H9 (cell line): ENCODE data around the gene RNF113B. TPM values are rescaled to one million over a fixed set of nuclear protein-coding genes. Genes with fewer than 3 reads are reported as not detected.

Source experiments
- DNase-seq: peaks from one replicate; pipeline ENCODE4 v3.0.0-alpha.2; 2017
- H2AFZ ChIP-seq: one replicate; pipeline ENCODE4 v1.6.1; 2013; ENCODE audit warnings: mild to moderate bottlenecking, low read length, control low read depth, moderate library complexity
- H2AK5ac ChIP-seq: 2 replicates; pipeline ENCODE4 v1.6.1; 2013; ENCODE audit warnings: low read length, control low read depth, mixed read lengths; ENCODE audit not compliant: insufficient read length
- H2BK120ac ChIP-seq: one replicate; pipeline ENCODE4 v1.6.1; 2013; ENCODE audit warnings: low read depth, mild to moderate bottlenecking, low read length, control low read depth, inconsistent platforms; ENCODE audit not compliant: poor library complexity, severe bottlenecking
- H2BK12ac ChIP-seq: 2 replicates; pipeline ENCODE4 v1.6.1; 2013; ENCODE audit warnings: low read length, control low read depth, mixed read lengths, low read depth; ENCODE audit not compliant: insufficient read length
- H2BK15ac ChIP-seq: 2 replicates; pipeline ENCODE4 v1.6.1; 2013; ENCODE audit warnings: low read depth, low read length, control low read depth
- H2BK20ac ChIP-seq: one replicate; pipeline ENCODE4 v1.6.1; 2013; ENCODE audit warnings: low read depth, mild to moderate bottlenecking, low read length, control low read depth, inconsistent platforms; ENCODE audit not compliant: poor library complexity, severe bottlenecking
- H2BK5ac ChIP-seq: 2 replicates; pipeline ENCODE4 v1.6.1; 2013; ENCODE audit warnings: low read length, control low read depth, mixed read lengths; ENCODE audit not compliant: insufficient read length
- H3K14ac ChIP-seq: 2 replicates; pipeline ENCODE4 v1.6.1; 2013; ENCODE audit warnings: low read length, control low read depth; ENCODE audit not compliant: insufficient read depth
- H3K18ac ChIP-seq: 2 replicates; pipeline ENCODE4 v1.6.1; 2013; ENCODE audit warnings: low read depth, mild to moderate bottlenecking, mixed read lengths, low read length, control low read depth; ENCODE audit not compliant: insufficient read length
- H3K23ac ChIP-seq: 2 replicates; pipeline ENCODE4 v1.6.1; 2013; ENCODE audit warnings: low read length, control low read depth, mixed read lengths, low read depth; ENCODE audit not compliant: insufficient read length
- H3K23me2 ChIP-seq: 2 replicates; pipeline ENCODE4 v1.6.1; 2013; ENCODE audit warnings: low read depth, mild to moderate bottlenecking, mixed read lengths, low read length, control low read depth; ENCODE audit not compliant: insufficient read length, poor library complexity, severe bottlenecking
- H3K27ac ChIP-seq: 2 replicates; pipeline ENCODE4 v1.5.1; 2013; ENCODE audit warnings: low read length, control low read depth, mixed read lengths, low read depth; ENCODE audit not compliant: insufficient read length
- H3K27me3 ChIP-seq: 2 replicates; pipeline ENCODE4 v1.6.1; 2013; ENCODE audit warnings: low read length, control low read depth, inconsistent platforms; ENCODE audit not compliant: insufficient read depth
- H3K4ac ChIP-seq: 2 replicates; pipeline ENCODE4 v1.6.1; 2013; ENCODE audit warnings: low read depth, mild to moderate bottlenecking, control low read depth, inconsistent platforms, low read length, moderate library complexity
- H3K4me1 ChIP-seq: 2 replicates; pipeline ENCODE4 v1.6.1; 2013; ENCODE audit warnings: low read length, control low read depth, inconsistent platforms; ENCODE audit not compliant: insufficient read depth
- H3K4me2 ChIP-seq: 2 replicates; pipeline ENCODE4 v1.6.1; 2013; ENCODE audit warnings: low read length, control low read depth, mixed read lengths; ENCODE audit not compliant: insufficient read length, insufficient read depth
- H3K56ac ChIP-seq: 2 replicates; pipeline ENCODE4 v1.6.1; 2013; ENCODE audit warnings: low read depth, mild to moderate bottlenecking, mixed read lengths, low read length, control low read depth; ENCODE audit not compliant: insufficient read length
- H3K79me1 ChIP-seq: 2 replicates; pipeline ENCODE4 v1.6.1; 2013; ENCODE audit warnings: low read depth, mild to moderate bottlenecking, moderate library complexity, low read length, control low read depth, inconsistent platforms; ENCODE audit not compliant: insufficient read depth, poor library complexity, severe bottlenecking
- H3K79me2 ChIP-seq: 2 replicates; pipeline ENCODE4 v1.6.1; 2013; ENCODE audit warnings: low read length, control low read depth, inconsistent platforms; ENCODE audit not compliant: insufficient read depth
- H3K9ac ChIP-seq: 2 replicates; pipeline ENCODE4 v1.6.1; 2013; ENCODE audit warnings: low read length, control low read depth, mixed read lengths; ENCODE audit not compliant: insufficient read length; ENCODE audit errors: extremely low read depth
- H3K9me3 ChIP-seq: one replicate; pipeline ENCODE4 v1.6.1; 2013; ENCODE audit warnings: low read depth, low read length, inconsistent platforms; ENCODE audit not compliant: control insufficient read depth
- H3T11ph ChIP-seq: one replicate; pipeline ENCODE4 v1.6.1; 2013; ENCODE audit warnings: mild to moderate bottlenecking, low read length, control low read depth, inconsistent platforms
- H4K20me1 ChIP-seq: one replicate; pipeline ENCODE4 v1.6.1; 2013; ENCODE audit not compliant: control insufficient read depth, insufficient read length, insufficient read depth
- H4K5ac ChIP-seq: 2 replicates; pipeline ENCODE4 v1.6.1; 2013; ENCODE audit warnings: low read depth, mild to moderate bottlenecking, mixed read lengths, low read length, control low read depth; ENCODE audit not compliant: insufficient read length
- H4K8ac ChIP-seq: replicated peaks from 2 replicates; pipeline ENCODE4 v1.6.1; 2013; ENCODE audit warnings: low read length, control low read depth, mixed read lengths, low read depth; ENCODE audit not compliant: insufficient read length
- H4K91ac ChIP-seq: 2 replicates; pipeline ENCODE4 v1.6.1; 2013; ENCODE audit warnings: low read depth, mild to moderate bottlenecking, moderate library complexity, mixed read lengths, low read length, control low read depth; ENCODE audit not compliant: insufficient read length
- H3K27ac Mint-ChIP-seq, 3 experiments: 2 replicates in 2 of 3; 3 replicates in 1 of 3; pipeline ENCODE4 v1.8.0; 2020 to 2021; ENCODE audit warnings: mixed read lengths in 3 of 3, mild to moderate bottlenecking in 1 of 3, moderate library complexity in 1 of 3
- H3K27me3 Mint-ChIP-seq: 2 replicates; pipeline ENCODE4 v1.8.0; 2021; ENCODE audit warnings: low read depth, mild to moderate bottlenecking, moderate library complexity, mixed read lengths
- H3K36me3 Mint-ChIP-seq, 3 experiments: 2 replicates in 2 of 3; 3 replicates in 1 of 3; pipeline ENCODE4 v1.8.0; 2020 to 2021; ENCODE audit warnings: low read depth in 3 of 3, mixed read lengths in 3 of 3; ENCODE audit not compliant: insufficient read depth in 1 of 3
- H3K4me1 Mint-ChIP-seq, 2 experiments: 2 replicates each; pipeline ENCODE4 v1.8.0; 2020; ENCODE audit warnings: mixed read lengths in 2 of 2
- H3K4me3 Mint-ChIP-seq, 2 experiments: 2 replicates in 1 of 2; 3 replicates in 1 of 2; pipeline ENCODE4 v1.8.0; 2020 to 2021; ENCODE audit warnings: mild to moderate bottlenecking in 2 of 2, mixed read lengths in 2 of 2, moderate library complexity in 1 of 2
- H3K9me3 Mint-ChIP-seq, 2 experiments: 2 replicates in 1 of 2; 3 replicates in 1 of 2; pipeline ENCODE4 v1.8.0; 2020; ENCODE audit warnings: mild to moderate bottlenecking in 2 of 2, mixed read lengths in 2 of 2, moderate library complexity in 1 of 2
- WGBS: extraction: QIAGEN DNeasy Blood & Tissue Kit; methylation state at CpG from one replicate; pipeline ENCODE4 v1.1.7; 2013; ENCODE audit warnings: missing lambda C conversion rate, low lambda C conversion rate, mixed read lengths; ENCODE audit not compliant: insufficient read length; ENCODE audit errors: extremely low coverage; 5-methylcytosine and 5-hydroxymethylcytosine counted together
- total RNA-seq: library from RNA; stranded (reverse); gene quantifications from 2 replicates; pipeline ENCODE4 v1.2.1, GENCODE V29; 2021
- TF ChIP-seq, protein P1 (sequence below): fragments of 200-600 bp; sonication (generic); conservative IDR thresholded peaks from 3 replicates; pipeline ENCODE4 v1.8.0; 2021; ENCODE audit warnings: antibody characterized with exemption, mild to moderate bottlenecking

RNF113B gene
- total RNA-seq, 1 experiment from 2014 or later: not detected

- H3K9me3 Mint-ChIP-seq: peaks cover 21 to 23% of the 10 kb centered on the region in 2 experiments
- no peak overlapping the region for H2AFZ ChIP-seq
- WGBS: no CpG with 5 or more reads among the region's 8 CpGs
- H2BK120ac ChIP-seq: no peak overlapping the region
- H2BK5ac ChIP-seq: no peak overlapping the region
- no peaks in the 10 kb centered on the region; the same call in 1 of the 2 replicates for H3K27me3 Mint-ChIP-seq
- no peaks in the 10 kb centered on the region for H3K9me3 ChIP-seq
- H2AK5ac ChIP-seq: no peak overlapping the region
- H3K23me2 ChIP-seq: no peaks in the 10 kb centered on the region
- H3K4me2 ChIP-seq: no peak overlapping the region
- no peaks in the 10 kb centered on the region for H3K79me1 ChIP-seq
- peaks cover 24 to 31% of the 10 kb centered on the region in 2 experiments for H3K4me1 Mint-ChIP-seq
- H2BK20ac ChIP-seq: no peak overlapping the region
- peaks cover 31 to 48% (median 38%) of the 10 kb centered on the region in 3 experiments for H3K36me3 Mint-ChIP-seq
- H4K20me1 ChIP-seq: no peaks in the 10 kb centered on the region
- H3K56ac ChIP-seq: no peak overlapping the region
- no peak overlapping the region for H2BK12ac ChIP-seq
- H3K27ac ChIP-seq: no peak overlapping the region
- H3K18ac ChIP-seq: no peak overlapping the region
- no peak overlapping the region for H3T11ph ChIP-seq
- H2BK15ac ChIP-seq: no peak overlapping the region
- no peaks in the 10 kb centered on the region for H3K27me3 ChIP-seq
- H3K14ac ChIP-seq: no peak overlapping the region
- DNase-seq: no peak
- H4K5ac ChIP-seq: no peak overlapping the region
- H3K4ac ChIP-seq: no peak overlapping the region
- TF ChIP-seq, protein P1, sequence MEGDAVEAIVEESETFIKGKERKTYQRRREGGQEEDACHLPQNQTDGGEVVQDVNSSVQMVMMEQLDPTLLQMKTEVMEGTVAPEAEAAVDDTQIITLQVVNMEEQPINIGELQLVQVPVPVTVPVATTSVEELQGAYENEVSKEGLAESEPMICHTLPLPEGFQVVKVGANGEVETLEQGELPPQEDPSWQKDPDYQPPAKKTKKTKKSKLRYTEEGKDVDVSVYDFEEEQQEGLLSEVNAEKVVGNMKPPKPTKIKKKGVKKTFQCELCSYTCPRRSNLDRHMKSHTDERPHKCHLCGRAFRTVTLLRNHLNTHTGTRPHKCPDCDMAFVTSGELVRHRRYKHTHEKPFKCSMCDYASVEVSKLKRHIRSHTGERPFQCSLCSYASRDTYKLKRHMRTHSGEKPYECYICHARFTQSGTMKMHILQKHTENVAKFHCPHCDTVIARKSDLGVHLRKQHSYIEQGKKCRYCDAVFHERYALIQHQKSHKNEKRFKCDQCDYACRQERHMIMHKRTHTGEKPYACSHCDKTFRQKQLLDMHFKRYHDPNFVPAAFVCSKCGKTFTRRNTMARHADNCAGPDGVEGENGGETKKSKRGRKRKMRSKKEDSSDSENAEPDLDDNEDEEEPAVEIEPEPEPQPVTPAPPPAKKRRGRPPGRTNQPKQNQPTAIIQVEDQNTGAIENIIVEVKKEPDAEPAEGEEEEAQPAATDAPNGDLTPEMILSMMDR: no peak
- H3K4me1 ChIP-seq: peaks cover 4% of the 10 kb centered on the region; the same call in 1 of the 2 replicates
- peak overlapping the region in 1 of 3 experiments; percentile 95; a peak in 2 of 7 replicates for H3K27ac Mint-ChIP-seq
- no peak overlapping the region for H3K4me3 Mint-ChIP-seq
- no peak overlapping the region for H3K23ac ChIP-seq
- no peak overlapping the region for H4K8ac ChIP-seq
- H3K9ac ChIP-seq: no peak overlapping the region
- H3K79me2 ChIP-seq: no peaks in the 10 kb centered on the region; the same call in 1 of the 2 replicates
- no peak overlapping the region for H4K91ac ChIP-seq
These were observed 36.3 kb upstream of the RNF113B start for GRCh38 chr13:98213354-98213753.
